Measurements from ENCODE around the gene CAND2.
"Not testable (repeated sequence)": the region's sequence is repeated elsewhere in the genome, so short reads cannot be mapped to it uniquely, and the experiment has no call there.

CAND2 gene

DNA sequence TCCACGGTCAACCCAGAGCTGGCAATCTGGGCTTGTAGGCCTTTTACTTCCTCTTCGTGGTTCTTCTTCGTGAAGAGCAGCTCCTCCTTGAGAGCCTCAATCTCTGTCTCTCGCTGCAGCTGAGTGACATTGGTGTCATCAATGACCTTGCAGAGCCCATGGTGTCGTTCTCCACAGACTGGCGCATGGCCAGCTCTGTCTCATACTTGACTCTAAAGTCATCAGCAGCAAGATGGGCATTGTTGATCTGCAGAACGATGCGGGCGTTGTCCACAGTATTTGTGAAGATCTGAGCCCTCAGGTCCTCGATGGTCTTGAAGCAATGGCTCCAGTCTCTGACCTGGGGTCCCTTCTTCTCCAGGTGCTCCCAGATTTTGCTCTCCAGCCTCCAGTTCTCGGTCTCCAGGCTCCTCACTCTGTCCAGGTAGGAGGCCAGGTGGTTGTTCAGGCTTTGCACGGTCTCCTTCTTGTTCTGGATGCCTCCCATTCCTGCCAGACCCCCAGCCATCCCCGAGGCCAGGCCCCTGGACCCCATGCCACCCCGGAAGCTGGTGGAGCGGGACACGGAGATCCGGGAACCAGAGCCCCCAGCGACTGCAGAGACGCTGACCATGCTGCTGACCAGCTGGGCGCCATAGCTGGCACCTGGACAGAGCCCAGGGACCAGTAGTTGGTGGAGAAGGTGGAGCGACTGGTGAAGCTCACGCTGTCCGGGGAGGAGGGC, 8.4 kb upstream of the CAND2 start:
- not testable (repeated sequence) for H3K4me3 ChIP-seq (ENCODE audit: low read length in 2 of 2); H3K36me3 ChIP-seq (ENCODE audit: control insufficient read depth in 2 of 2, insufficient read depth in 2 of 2, low read length in 2 of 2); H3K27me3 ChIP-seq (ENCODE audit: control insufficient read depth in 1 of 2, insufficient read depth in 2 of 2, low read length in 2 of 2); H3K4me1 ChIP-seq (ENCODE audit: control insufficient read depth, insufficient read depth, low read length); H3K9me3 ChIP-seq (ENCODE audit: control insufficient read depth in 2 of 2, low read length in 2 of 2); H3K27ac ChIP-seq (ENCODE audit: low read length); H3K9ac ChIP-seq (ENCODE audit: low read length in 2 of 2)

DNA sequence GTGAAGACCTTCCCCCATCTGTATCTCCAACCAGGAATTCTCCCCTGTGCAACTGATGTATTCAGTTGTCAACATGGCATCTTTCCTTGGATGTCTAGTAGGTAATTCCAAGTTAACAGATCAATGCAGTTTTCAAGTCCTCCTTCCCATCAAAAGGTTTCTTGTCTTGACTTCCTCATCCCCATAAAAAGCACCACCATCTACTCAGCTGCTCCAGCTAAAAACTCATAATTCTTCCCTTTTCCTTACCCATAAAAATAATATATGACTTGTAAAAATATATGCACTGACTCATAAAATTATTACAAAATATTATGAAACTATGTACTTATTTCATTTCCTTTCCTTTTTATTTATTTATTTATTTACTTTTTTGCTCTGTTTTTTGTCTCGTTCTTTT, 5.0 kb upstream of the CAND2 start:
- Histone ChIP-seq H3K9me3 (ENCODE audit: control insufficient read depth in 2 of 2, low read length in 2 of 2) (no peaks in the 10 kb centered on the region), H3K36me3 (ENCODE audit: control insufficient read depth in 2 of 2, insufficient read depth in 2 of 2, low read length in 2 of 2) (no peaks in the 10 kb centered on the region), H3K27me3 (ENCODE audit: control insufficient read depth in 1 of 2, insufficient read depth in 2 of 2, low read length in 2 of 2) (no peaks in the 10 kb centered on the region), H3K4me1 (ENCODE audit: control insufficient read depth, insufficient read depth, low read length) (peaks cover 5% of the 10 kb centered on the region), H3K27ac (ENCODE audit: low read length) (no peak overlapping the region), H3K9ac (ENCODE audit: low read length in 2 of 2) (no peak overlapping the region), H3K4me3 (ENCODE audit: low read length in 2 of 2) (no peak overlapping the region)

DNA sequence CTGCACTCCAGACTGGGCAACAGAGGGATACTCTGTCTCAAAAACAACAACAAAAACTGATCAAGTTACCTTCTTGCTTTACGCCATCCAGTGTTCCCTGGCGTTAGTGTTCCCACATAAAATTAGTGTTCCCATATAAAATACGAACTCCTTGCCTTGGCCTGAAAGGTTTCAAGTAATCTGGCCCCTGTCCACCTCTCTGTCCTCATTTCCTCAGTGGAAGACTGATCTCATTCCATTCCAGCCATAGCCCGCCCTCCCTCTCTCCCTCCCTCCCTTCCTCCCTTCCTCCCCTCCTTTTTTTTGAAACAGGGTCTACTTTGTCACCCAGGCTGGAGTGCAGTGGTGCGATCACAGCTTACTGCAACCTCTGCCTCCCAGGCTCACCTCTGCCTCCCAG, 2.8 kb upstream of the CAND2 start:
- Histone ChIP-seq H3K27ac (ENCODE audit: low read length) (no peak overlapping the region), H3K9me3 (ENCODE audit: control insufficient read depth in 2 of 2, low read length in 2 of 2) (no peaks in the 10 kb centered on the region), H3K4me1 (ENCODE audit: control insufficient read depth, insufficient read depth, low read length) (peaks cover 17% of the 10 kb centered on the region), H3K9ac (ENCODE audit: low read length in 2 of 2) (no peak overlapping the region), H3K4me3 (ENCODE audit: low read length in 2 of 2) (no peak overlapping the region), H3K27me3 (ENCODE audit: control insufficient read depth in 1 of 2, insufficient read depth in 2 of 2, low read length in 2 of 2) (no peaks in the 10 kb centered on the region), H3K36me3 (ENCODE audit: control insufficient read depth in 2 of 2, insufficient read depth in 2 of 2, low read length in 2 of 2) (no peaks in the 10 kb centered on the region)

DNA sequence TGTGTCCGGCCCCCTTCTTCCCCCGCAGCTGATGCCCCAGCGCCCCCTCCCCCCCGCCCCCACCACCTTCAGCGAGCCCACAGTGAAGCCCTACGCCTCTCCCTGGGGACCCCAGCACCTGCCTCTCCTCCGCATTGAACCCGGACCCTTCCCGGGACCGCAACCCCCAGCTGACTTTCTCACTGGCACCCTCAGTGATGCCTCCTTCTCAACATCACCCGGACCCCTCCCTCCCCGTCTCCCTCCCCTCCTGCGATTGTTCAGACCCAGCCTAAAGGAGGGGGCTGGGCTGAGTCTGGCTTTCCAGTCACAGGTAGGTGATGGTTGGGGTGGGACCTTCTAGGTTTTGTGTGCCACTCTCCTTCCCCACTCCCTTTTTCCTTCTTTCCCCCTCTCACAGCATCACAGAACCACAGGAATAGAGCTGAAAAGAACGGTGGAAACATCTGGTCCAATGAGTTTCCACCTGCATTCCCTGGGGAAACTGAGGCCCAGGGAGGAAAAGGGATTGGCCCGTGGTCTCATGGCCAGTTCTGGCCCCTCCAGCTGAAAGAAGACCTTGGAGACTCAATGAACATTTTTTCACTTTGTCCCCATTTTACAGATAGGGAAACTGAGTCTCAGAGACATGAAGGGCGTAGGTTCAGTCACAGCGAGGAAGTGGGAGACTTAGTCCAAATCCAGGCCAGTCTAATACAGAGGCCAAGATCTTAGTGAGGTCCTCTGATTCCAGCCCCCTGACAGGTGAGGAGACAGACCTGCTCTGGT, 828 bp downstream of the CAND2 start:
- Histone ChIP-seq H3K4me3 (ENCODE audit: low read length in 2 of 2) (peak overlapping the region; percentile 67 to 86), H3K36me3 (ENCODE audit: control insufficient read depth in 2 of 2, insufficient read depth in 2 of 2, low read length in 2 of 2) (peaks cover 0 to 3% of the 10 kb centered on the region in 2 donors), H3K9ac (ENCODE audit: low read length in 2 of 2) (peak overlapping the region in 1 of 2 donors; percentile 40), H3K27me3 (ENCODE audit: control insufficient read depth in 1 of 2, insufficient read depth in 2 of 2, low read length in 2 of 2) (no peaks in the 10 kb centered on the region), H3K4me1 (ENCODE audit: control insufficient read depth, insufficient read depth, low read length) (peaks cover 20% of the 10 kb centered on the region), H3K9me3 (ENCODE audit: control insufficient read depth in 2 of 2, low read length in 2 of 2) (no peaks in the 10 kb centered on the region), H3K27ac (ENCODE audit: low read length) (peak overlapping the region; percentile 79)

GRCh38 chr3:12797892-12798558, 1.5 kb downstream of the CAND2 start:
- Histone ChIP-seq H3K4me3 (ENCODE audit: low read length in 2 of 2) (peak overlapping the region in 1 of 2 donors; percentile 86), H3K36me3 (ENCODE audit: control insufficient read depth in 2 of 2, insufficient read depth in 2 of 2, low read length in 2 of 2) (peaks cover 0 to 3% of the 10 kb centered on the region in 2 donors), H3K27ac (ENCODE audit: low read length) (peak overlapping the region; percentile 41), H3K9ac (ENCODE audit: low read length in 2 of 2) (no peak overlapping the region), H3K27me3 (ENCODE audit: control insufficient read depth in 1 of 2, insufficient read depth in 2 of 2, low read length in 2 of 2) (no peaks in the 10 kb centered on the region), H3K9me3 (ENCODE audit: control insufficient read depth in 2 of 2, low read length in 2 of 2) (no peaks in the 10 kb centered on the region), H3K4me1 (ENCODE audit: control insufficient read depth, insufficient read depth, low read length) (peaks cover 20% of the 10 kb centered on the region)

DNA sequence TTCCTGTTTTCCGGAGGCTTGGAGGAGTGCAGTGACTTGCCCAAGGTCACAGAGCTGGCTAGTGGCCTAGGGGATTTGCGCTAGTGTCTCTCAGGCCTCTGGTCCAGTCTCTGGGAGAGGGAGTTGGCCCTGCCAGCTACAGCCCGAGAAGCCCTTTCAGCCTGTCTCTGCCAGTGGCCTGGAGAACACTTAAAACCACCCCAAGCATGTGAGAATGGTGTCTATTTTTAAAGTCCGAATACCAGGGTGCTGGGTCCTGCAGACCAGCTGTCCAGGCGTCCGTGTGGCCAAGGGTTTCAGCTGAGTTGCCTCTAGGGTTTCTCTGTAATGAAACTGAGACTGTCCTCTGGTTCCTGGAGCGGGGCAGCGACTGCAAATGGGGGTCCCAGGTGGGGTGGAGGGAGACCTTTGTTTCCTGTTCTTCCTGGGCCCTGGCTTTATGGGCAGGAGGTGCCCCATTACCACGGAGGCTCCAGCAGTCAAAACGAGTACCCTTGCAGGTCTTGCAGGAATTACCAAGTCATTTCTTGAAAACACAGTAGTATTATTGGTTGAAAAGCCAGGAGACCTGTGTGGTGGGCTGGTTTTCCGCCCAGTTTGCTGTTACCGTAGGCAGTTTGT, 2.2 kb downstream of the CAND2 start:
- Histone ChIP-seq H3K36me3 (ENCODE audit: control insufficient read depth in 2 of 2, insufficient read depth in 2 of 2, low read length in 2 of 2) (peaks cover 5 to 6% of the 10 kb centered on the region in 2 donors), H3K4me1 (ENCODE audit: control insufficient read depth, insufficient read depth, low read length) (peaks cover 20% of the 10 kb centered on the region), H3K27me3 (ENCODE audit: control insufficient read depth in 1 of 2, insufficient read depth in 2 of 2, low read length in 2 of 2) (no peaks in the 10 kb centered on the region), H3K9me3 (ENCODE audit: control insufficient read depth in 2 of 2, low read length in 2 of 2) (no peaks in the 10 kb centered on the region), H3K9ac (ENCODE audit: low read length in 2 of 2) (no peak overlapping the region), H3K27ac (ENCODE audit: low read length) (peak overlapping the region; percentile 11), H3K4me3 (ENCODE audit: low read length in 2 of 2) (peak overlapping the region in 1 of 2 donors; percentile 29)

DNA sequence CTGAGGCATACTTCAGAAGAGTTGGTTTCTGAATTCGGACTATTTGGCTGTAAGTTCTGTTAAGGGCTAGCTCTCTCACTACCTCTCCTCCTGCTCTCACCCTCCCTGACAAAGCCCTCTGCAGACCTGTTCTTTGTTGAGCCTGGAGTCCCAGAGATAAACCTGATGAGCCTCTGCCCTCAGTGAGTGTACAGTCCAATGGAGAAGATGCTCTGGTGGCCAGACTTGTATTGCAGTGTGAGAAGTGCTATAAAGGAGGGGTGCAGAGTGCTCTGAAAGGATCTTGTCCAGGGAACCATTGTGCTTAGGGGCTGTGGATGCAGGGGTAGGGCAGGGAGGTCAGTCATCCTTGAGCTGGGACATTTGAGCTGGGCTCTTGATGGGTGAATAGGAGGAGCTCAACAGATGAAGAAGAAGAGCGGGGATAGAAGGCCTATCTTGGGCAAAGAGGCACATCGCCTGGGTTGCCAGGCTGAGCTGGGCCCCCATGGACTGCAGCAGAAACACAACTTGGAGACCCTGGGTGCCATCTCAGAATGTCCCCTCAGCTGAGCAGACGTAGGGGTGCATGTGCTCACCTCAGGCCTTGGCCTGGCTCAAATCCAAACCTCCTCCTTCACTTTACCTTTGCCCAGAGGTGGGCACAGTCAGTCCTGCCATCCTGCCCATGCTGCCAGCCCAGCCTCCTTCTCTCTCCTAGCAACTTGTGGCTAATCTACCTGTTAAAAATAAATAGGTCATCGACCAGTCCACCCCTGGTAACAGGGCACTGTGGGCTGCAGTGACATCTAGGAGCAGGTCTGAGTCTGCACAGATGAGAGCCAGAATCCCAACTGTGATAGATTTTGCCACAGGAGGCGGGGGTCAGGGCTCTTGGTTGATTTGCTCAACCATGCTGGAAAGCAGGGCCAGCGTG, 3.3 kb downstream of the CAND2 start:
- Histone ChIP-seq H3K4me1 (ENCODE audit: control insufficient read depth, insufficient read depth, low read length) (peaks cover 20% of the 10 kb centered on the region), H3K27me3 (ENCODE audit: control insufficient read depth in 1 of 2, insufficient read depth in 2 of 2, low read length in 2 of 2) (no peaks in the 10 kb centered on the region), H3K36me3 (ENCODE audit: control insufficient read depth in 2 of 2, insufficient read depth in 2 of 2, low read length in 2 of 2) (peaks cover 10 to 13% of the 10 kb centered on the region in 2 donors), H3K9ac (ENCODE audit: low read length in 2 of 2) (no peak overlapping the region), H3K4me3 (ENCODE audit: low read length in 2 of 2) (no peak overlapping the region), H3K27ac (ENCODE audit: low read length) (peak overlapping the region; percentile 18), H3K9me3 (ENCODE audit: control insufficient read depth in 2 of 2, low read length in 2 of 2) (no peaks in the 10 kb centered on the region)

- Histone ChIP-seq H3K36me3 (ENCODE audit: control insufficient read depth in 2 of 2, insufficient read depth in 2 of 2, low read length in 2 of 2) (peaks cover 30 to 31% of the 10 kb centered on the region in 2 donors), H3K9ac (ENCODE audit: low read length in 2 of 2) (no peak overlapping the region), H3K4me1 (ENCODE audit: control insufficient read depth, insufficient read depth, low read length) (peaks cover 7% of the 10 kb centered on the region), H3K9me3 (ENCODE audit: control insufficient read depth in 2 of 2, low read length in 2 of 2) (no peaks in the 10 kb centered on the region), H3K4me3 (ENCODE audit: low read length in 2 of 2) (no peak overlapping the region), H3K27ac (ENCODE audit: low read length) (no peak overlapping the region), H3K27me3 (ENCODE audit: control insufficient read depth in 1 of 2, insufficient read depth in 2 of 2, low read length in 2 of 2) (no peaks in the 10 kb centered on the region)
These were observed 6.9 kb downstream of the CAND2 start for GRCh38 chr3:12803371-12803770.

DNA sequence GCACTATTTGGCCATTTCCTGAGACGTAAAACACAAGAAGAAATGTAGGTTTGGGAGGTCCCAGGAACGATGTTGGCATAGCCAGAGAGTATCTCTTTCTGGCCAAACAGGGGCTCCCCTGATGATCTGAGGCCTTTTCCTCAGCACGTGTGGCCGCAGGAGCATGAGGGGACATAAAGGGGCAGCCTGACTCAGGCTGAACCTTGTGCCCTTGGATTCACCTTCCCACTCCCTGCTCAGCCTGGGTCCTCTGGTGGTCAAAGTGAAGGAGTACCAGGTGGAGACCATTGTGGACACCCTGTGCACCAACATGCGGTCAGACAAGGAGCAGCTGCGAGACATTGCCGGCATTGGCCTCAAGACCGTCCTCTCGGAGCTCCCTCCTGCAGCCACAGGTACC, 10.6 kb downstream of the CAND2 start:
- Histone ChIP-seq H3K9ac (ENCODE audit: low read length in 2 of 2) (no peak overlapping the region), H3K4me3 (ENCODE audit: low read length in 2 of 2) (no peak overlapping the region), H3K9me3 (ENCODE audit: control insufficient read depth in 2 of 2, low read length in 2 of 2) (no peaks in the 10 kb centered on the region), H3K36me3 (ENCODE audit: control insufficient read depth in 2 of 2, insufficient read depth in 2 of 2, low read length in 2 of 2) (peaks cover 29 to 31% of the 10 kb centered on the region in 2 donors), H3K4me1 (ENCODE audit: control insufficient read depth, insufficient read depth, low read length) (peaks cover 21% of the 10 kb centered on the region), H3K27ac (ENCODE audit: low read length) (no peak overlapping the region), H3K27me3 (ENCODE audit: control insufficient read depth in 1 of 2, insufficient read depth in 2 of 2, low read length in 2 of 2) (no peaks in the 10 kb centered on the region)

Data from stomach smooth muscle (tissue), 2 donors.